GM19324 (cell line): ENCODE measurements around the gene MYL4.
"Not testable (repeated sequence)": the region's sequence is repeated elsewhere in the genome, so short reads cannot be mapped to it uniquely, and the experiment has no call there.

Experiments
- ATAC-seq: cut with Tn5 transposase; IDR thresholded peaks from one replicate; pipeline ENCODE4 v1.9.1; 2021; ENCODE audit warnings: mild to moderate bottlenecking, moderate library complexity; ENCODE audit not compliant: unreplicated experiment, low FRiP score

MYL4 gene

DNA sequence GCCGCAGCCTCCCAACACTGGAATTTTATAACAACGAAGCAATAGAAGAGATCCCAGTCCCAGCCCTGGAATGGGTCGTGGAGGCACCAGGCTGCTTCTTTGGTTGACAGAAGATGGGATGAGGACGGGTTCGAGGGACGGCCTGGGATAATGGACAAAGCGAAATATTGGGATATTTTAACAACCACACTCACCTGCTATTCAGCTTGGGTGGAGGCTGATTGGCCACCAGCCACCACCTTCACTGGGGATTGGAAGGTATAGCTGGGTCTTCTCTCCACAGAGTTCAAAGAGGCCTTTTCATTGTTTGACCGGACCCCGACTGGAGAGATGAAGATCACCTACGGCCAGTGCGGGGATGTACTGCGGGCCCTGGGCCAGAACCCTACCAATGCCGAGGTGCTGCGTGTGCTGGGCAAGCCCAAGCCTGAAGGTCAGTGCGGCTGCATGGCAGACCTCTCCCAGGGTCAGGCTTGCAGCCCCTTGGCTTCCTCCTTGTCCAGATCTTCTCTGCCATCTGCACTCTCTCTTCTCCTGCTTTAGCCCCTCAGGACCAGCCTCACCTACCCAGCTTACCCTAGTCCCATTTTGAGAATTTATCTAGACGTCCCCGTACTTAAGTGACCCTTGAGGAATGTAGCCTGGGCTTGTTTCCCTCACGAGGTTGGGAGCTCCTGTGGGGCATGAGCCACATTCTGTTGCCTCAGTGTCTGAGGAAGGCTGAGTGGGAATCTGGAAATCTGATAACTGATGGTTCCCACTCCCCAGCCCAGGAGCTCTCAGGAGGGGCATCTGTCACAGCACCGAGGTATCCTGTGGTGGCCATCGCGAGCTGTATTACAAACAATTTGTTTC is 10.7 kb downstream of the MYL4 start:
- no peak for ATAC-seq

DNA sequence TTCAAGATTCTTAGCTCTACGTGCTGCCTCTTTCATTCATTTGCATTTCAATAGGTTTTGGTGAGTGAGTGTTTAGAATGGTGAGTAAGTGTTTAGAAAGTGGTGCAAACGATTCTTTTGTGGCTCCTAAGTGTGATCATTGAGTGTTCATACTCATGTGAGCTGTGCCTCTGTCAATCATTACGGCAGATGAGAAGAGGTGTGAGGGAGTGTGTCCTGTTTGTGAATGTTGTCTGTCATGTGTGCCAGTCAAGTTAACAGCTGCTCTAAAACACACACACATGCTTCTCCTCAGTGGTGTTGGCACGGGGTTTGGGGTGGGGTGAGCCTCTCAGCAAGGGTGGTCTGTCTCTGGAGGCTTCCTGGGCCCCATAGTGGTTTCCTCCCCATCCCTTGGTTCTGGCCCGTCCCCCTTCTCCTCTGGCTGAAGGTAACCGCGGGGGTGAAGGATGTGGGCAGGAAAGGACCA is 11.4 kb downstream of the MYL4 start:
- ATAC-seq = no peak

DNA sequence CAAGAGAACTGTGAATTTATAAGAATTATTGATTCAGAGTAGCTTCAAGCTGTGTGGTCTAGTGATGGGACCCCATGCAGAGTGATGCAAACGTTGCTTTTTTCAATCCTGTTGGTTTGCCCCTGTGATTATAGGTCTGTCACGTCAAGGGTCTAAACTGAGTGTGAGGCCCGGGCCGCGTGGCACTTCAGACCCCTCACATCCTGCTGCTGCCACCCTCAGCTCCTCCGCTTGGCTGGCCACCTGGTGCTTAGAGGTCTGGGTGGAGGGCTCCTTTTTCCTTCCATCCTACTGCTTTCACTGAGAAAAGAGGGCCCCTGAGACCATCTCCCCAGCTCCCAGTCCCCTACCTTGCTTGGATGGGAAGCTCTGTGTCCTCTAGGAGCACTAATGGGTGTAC is 12.0 kb downstream of the MYL4 start:
- no peak for ATAC-seq

DNA sequence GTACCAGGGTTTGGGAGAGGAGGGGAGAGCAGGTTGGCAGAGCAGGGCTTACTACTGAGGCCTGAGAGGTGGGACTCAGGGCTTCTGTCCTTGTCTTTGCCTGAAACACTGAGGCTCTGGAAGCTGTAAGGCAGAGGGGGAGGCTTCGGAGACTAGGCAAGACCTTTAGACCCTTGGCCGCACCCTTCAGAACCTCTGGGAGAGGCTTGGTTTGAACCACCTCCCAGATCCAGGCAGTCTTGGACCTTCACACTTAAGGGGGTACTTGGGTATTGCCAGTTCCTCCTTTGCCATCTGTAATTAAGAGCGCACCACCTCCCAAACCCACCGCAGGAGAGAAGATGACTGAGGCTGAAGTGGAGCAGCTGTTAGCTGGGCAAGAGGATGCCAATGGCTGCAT is 12.9 kb downstream of the MYL4 start:
- ATAC-seq = no peak

DNA sequence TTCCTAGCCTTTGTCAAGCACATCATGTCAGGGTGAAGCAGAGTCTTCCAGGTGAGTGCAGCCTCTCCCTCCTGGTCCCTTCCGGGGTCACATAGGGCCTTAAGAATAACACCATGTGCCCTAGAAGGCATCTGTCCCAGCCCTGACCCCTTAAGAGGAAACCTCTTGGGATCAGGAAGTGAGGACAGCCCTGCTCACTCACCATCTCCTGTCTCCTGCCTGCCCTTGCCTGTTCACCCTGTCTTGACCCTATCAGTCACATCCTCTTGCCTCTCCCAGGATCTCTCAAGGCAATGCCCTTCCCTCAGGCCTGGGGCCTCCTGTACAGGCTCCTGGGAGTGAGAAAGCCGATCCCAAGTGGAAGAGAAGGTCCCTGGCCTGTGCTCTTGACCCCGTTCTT is 13.9 kb downstream of the MYL4 start:
- ATAC-seq = no peak

DNA sequence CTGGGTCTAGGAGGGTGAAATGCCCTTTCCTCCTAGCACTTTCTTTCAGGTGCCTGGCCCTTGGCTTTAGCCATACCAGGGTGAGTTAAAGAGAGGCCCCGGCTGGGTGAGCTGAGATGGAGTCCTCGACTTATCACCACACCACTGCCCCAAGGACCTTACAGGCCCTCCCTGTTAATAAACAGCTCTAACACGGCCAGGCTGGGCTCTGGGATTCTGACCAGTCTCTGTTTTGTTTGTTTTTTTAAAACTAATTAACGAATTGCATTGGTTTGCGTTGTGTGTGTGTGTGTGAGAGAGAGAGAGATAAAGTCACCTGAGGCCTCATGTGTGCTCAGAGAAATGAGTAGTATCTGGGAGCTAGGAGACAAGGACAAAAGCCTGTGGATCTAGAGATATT is 14.3 kb downstream of the MYL4 start:
- no peak for ATAC-seq

DNA sequence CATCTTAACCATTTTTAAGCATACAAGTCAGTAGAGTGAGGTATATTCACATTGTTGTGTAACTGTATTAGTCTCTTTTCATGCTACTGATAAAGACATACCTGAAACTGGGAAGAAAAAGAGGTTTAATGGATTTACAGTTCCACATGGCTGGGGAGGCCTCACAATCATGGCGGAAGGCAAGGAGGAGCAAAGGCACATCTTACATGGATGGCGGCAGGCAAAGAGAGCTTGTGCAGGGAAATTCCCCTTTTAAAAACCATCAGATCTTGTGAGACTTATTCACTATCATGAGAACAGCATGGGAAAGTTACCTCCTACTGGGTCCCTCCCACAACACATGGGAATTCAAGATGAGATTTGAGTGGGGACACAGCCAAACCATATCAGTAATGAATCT is 14.9 kb downstream of the MYL4 start:
- not testable (repeated sequence) for ATAC-seq

DNA sequence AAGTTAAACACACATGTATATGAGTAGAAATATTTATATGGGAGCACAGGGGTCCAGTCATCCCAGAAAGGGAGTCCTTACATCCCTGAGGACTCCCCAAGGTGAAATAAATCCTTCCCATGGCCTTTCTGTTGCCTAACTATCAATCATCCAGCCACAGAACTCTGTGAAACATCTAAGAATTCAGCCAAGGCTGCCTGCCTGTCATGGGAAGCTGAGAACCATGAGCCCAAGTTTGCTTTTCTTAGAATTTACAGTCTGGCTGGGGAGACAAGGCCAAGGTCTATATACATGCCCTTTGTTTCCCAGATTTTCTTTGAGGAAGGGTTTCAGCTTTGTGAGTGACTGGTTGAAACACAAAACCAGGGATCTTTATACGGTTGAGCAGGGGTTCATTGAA is 15.8 kb downstream of the MYL4 start:
- ATAC-seq = no peak

DNA sequence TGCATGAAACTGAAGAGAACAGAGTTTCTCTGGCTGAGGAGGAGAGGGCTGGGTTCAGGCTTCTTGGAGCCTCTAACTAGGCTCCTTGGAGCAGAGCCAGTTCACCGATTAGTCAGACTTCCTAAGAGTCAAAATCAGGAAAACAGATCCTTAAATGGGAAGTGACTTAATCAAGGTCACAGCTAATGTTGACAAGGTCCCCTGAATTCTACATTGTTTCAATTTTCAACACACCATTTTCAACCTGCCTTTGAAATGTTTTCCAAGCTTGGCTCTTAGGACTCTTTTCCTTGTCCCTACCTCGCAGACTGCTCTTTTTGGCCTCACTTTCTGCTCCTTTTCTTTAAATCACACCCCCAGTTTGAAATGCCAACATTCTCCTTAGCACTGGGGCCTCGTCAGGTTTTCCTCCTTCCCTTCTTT is 16.3 kb downstream of the MYL4 start:
- ATAC-seq = no peak

DNA sequence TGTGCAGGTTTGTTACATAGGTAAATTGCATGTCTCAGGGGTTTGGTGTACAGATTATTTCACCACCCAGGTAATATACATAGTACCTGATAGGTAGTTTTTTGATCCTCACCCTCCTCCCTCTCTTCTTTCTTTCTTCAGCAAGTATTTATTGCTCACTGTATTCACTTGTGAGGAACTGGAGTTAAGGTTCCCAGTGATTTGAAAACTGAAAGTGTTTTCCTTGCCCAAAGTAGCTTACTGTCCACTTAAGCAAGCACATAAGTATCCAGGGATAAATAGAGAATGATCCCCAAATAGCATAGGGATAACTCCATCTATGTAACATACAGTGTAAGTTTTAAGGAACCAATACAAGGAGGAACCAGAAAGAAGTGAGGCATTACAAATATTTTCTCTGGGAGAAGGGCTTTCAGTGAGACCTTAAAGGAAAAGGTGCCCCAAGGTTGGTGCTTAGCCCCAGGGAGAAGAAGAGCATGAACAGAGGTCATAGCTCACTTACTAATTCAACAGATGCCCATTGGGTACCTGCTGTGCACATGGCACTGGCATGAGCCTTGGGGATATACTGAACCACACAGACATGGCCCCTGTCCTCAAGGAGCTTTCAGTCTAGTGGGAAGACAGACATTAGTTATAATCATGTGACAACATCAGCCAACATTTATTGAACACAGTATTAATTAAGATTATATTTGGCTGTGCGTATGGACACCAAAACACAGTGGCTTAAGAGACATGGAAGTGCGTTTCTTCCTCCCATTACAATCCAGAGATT is 17.0 kb downstream of the MYL4 start:
- ATAC-seq = no peak

DNA sequence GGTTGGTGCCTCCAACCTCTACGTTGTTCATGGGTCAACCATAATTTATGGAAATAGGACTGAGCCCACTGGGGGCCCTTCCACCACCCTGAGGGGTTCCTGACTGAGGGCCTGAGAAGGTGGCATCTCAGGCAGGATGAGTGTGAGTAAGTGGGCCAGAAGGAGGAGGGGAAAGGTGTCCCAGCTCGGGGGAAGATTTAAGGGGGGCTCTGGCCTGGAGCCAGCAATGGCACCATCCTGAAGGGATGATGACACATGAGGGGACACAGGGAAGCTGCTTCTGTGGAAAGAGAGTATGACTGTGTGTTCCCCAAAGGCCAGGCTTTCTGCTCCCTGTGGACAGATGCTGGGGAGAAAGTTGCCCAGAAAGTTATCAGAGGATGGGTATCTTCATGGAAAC is 18.7 kb downstream of the MYL4 start:
- no peak for ATAC-seq

DNA sequence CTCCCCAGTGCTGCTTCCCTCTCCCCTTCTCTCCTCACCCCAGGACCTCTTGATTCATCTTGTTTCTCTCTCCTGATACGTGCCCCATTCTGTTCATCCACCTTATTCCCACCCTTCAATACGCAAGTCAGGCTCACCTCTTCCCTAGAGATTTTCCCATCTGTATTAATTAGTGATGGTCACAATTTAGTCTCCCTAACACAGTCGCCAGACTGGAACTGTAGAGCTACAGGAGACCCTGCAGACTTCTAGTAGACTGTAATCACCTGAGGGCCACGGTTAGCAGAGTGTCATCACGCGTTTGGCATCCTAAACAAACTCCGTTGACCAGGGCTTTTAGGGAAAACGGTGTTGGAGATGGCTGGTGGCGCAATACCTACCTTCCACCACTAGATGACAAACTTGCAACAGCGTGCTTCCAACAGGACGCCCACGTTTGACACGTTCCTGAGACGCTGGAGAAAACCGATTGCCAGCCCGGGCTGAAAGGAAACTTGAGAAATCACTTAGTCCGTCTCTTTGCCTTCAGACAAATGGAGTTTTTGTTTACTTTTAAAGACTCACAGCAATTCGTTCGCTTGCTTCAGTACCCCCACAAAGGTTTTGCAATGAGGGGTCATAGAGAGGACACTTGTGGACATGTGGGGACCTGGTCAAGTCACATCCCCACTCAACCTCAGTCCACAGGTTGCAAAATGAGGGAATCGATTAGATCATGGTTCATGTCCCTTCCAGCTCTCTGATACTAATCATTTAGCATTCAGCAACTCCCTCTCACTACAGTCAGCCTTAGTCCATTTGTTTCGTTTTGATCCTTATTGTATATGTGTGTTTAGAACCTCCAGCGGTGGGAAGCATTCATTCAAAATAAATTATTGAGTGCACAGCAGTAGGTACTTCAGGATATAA is 20.6 kb downstream of the MYL4 start:
- ATAC-seq = peak; percentile 68

DNA sequence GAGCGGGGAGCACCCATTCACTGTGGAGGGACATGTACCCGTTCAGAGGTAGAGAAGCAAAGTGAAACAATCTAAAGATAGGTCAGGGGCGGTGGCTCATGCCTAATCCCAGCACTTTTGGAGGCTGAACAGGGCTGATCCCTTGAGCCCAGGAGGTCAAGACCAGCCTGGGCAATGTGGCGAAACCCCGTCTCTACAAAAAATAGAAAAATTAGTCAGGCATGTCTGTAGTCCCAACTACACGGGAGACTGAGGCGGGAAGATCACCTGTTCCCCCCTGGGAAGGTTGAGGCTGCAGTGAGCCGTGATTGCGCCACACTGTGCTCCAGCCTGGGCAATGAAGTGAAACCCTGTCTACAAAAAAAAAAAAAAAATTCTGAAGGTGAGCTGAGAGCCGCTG is 21.7 kb downstream of the MYL4 start:
- ATAC-seq = no peak

DNA sequence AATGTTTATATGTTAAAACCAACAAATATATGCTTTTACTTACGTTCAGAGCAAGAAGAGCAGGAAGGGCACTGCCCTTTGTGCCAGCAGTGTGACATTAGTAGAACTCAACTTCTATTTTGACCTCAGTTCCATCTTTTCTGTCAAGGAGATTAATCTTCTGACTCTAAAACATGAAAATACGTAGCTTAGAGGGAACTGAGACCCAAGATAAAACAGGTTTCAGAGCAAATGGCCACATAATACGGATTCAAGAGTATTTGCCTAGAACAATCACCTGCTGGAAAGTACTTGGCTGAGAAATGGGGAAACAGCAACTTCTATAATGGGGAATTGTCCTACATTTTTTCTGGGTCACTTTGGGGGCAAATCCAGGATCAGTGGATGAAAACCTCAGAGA is 22.2 kb downstream of the MYL4 start:
- no peak for ATAC-seq

DNA sequence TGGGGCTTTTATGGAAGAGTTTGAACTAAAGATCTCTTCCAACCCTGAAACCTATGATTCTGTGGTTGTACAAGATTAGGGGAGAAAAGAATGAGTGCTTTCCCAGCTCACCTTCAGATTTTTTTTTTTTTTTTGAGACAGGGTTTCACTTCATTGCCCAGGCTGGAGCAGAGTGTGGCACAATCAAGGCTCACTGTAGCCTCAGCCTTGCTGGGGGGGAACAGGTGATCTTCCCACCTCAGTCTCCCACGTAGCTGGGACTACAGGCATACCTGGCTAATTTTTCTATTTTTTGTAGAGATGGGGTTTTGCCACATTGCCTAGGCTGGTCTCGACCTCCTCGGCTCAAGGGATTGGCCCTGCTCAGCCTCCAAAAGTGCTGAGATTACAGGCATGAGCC is 22.7 kb downstream of the MYL4 start:
- no peak for ATAC-seq

DNA sequence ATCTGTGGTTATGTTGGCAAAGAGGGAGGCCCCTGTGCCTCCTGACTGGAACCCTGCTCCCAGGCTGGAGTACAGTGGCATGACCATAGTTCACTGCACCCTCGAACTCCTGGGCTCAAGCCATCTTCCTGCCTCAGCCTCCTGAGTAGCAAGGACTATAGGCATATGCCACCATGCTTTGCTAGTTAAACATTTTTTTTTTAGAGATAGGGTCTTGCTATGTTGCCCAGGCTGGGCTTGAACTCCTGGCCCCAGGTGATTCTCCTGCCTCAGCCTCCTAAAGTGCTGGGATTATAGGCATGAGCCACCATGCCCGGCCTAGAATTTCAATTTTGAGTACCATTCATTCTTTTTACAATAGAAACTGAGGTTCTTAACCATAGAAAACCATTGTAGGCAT is 23.3 kb downstream of the MYL4 start:
- no peak for ATAC-seq

DNA sequence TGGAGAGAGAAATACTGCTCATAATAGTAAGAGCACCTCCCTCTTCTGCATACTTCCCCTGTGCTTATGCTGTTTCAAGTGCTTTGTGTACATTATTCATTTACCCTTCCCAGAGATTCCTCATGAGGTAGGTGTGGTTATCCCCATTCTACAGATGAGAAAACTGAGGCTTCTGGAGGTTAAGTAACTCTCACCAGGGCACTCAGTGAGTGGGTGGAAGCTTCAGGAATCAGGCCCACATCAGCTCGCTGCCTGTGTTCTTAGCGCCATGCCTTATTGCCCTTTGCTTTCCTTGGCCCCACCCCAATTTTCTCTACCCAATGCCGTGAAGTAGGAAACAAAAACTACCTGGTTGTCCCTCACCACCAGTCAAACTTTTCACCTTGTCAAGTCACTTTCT is 26.4 kb downstream of the MYL4 start:
- ATAC-seq = no peak

DNA sequence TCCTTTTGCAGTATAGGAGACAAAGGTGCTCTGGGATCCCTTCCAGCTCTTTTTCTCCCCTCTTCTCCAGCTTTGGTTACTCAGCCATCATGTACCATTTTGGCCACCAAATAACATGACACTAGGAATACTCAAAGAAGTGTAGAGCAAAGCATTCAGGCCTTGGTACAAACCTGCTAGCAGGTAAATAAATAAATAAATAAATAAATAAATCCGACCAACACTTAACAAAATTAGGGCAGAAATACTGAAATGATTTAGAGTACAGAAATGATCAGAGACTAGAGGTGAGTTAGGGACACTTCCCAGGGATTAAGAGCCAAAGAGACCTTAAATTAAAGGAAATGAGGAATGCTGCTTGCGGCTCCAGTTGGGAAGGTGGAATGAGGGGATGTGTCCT is 26.8 kb downstream of the MYL4 start:
- no peak for ATAC-seq

DNA sequence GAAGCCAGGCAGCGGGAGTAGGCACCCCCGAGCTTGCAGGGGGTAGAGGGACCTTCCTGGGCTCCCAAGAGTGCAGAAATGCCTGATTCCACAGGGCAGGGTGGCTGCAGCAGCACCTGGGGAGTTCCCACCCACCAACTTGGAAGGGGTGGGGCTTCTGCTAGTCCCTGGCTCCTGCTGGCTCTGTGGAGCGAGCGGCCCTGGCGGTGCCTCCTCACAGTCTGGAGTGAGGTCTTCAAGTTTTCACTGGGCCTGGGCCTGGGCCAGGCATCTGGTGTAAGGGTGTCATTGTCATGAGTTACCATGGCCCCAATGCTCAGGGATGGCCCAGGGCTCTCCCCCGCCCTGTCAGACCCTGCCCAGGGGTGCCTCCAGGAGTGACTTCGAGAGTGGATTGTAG is 28.7 kb downstream of the MYL4 start:
- ATAC-seq = no peak

DNA sequence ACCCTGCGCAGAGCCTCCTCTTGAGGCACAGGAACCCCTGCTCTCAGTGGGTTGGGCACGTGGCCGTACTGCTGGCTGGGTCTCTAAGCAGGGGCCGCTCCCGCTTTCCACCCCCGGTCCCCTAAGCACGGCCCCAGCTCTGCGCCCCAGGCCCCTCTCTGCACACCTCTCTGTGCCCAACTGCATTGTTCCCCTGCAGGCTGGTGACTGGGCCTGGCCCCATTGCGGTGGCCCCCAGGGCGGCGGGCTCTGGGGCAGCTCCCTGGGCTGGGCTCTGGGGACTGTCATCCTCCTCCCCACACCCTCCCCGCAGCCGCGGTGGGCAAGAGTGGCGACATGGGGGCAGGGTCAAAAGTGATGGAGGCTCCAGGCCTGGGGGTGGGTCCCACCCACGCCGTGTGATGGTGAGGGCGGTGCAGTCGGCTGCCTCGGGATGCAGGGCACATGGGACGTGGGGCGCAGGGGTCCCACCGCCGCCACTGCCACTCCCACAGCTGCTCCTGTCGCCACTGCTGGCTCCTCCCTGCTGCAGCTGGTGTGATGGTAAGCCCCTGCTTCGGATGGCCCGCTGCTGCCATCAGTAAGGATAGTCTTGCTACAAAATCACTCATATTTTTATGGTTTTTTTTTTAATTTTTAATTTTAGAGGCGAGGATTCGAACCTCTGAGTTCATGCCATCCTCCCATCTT is 29.3 kb downstream of the MYL4 start:
- ATAC-seq = no peak
